Activated T-cell treated with anti-CD3 and anti-CD28 coated beads, Interleukin-2, amount 50 U/mL, for 4 hours (primary cell): Measurements from ENCODE around the gene STAP2. TPM values are rescaled to one million over a fixed set of nuclear protein-coding genes. Genes with fewer than 3 reads are reported as not detected.
"Not testable (repeated sequence)": the region's sequence is repeated elsewhere in the genome, so short reads cannot be mapped to it uniquely, and the experiment has no call there.

Experiments
- ATAC-seq, 2 donors: fragments of 200-7000 bp; cut with Tn5 transposase; one replicate each; pipeline ENCODE4 v1.10.0; 2021
- DNase-seq: peaks from one replicate; pipeline ENCODE4 v3.0.0-alpha.2; 2020
- H3K27me3 Mint-ChIP-seq: one replicate; pipeline ENCODE4 v1.8.0; 2021; ENCODE audit warnings: low read depth, mixed read lengths
- H3K36me3 Mint-ChIP-seq: one replicate; pipeline ENCODE4 v1.8.0; 2022; ENCODE audit warnings: mixed read lengths; ENCODE audit not compliant: insufficient read depth
- H3K4me1 Mint-ChIP-seq: one replicate; pipeline ENCODE4 v1.8.0; 2021; ENCODE audit warnings: low read depth, mixed read lengths
- H3K4me3 Mint-ChIP-seq: one replicate; pipeline ENCODE4 v1.8.0; 2021; ENCODE audit warnings: mild to moderate bottlenecking, moderate library complexity, mixed read lengths
- H3K9me3 Mint-ChIP-seq: one replicate; pipeline ENCODE4 v1.8.0; 2021; ENCODE audit warnings: mixed read lengths
- total RNA-seq, 3 donors: library from RNA; stranded (reverse); gene quantifications; one replicate each; pipeline ENCODE4 v1.2.1, GENCODE V29; 2021

Gene STAP2
- total RNA-seq, 3 donors from 2014 or later: 11.1 to 13.2 (median 12.8) TPM

GRCh38 chr19:4329858-4330257 lies 8.8 kb downstream of the STAP2 start:
- Mint-ChIP-seq H3K4me1 (peaks cover 25% of the 10 kb centered on the region), H3K27me3 (peaks cover 3% of the 10 kb centered on the region), H3K4me3 (peak overlapping the region; percentile 55), H3K9me3 (no peaks in the 10 kb centered on the region), H3K36me3 (no peaks in the 10 kb centered on the region)
- ATAC-seq (no peak), DNase-seq (no peak)

- H3K4me1 Mint-ChIP-seq: peaks cover 25% of the 10 kb centered on the region
- not testable (repeated sequence) for H3K27me3 Mint-ChIP-seq, ATAC-seq, H3K36me3 Mint-ChIP-seq, H3K9me3 Mint-ChIP-seq
- DNase-seq: peak; percentile 42
- H3K4me3 Mint-ChIP-seq: peak overlapping the region; percentile 85
These were observed 9.5 kb downstream of the STAP2 start for GRCh38 chr19:4328991-4329681.

GRCh38 chr19:4328243-4328990 lies 10.2 kb downstream of the STAP2 start:
- DNase-seq (peak; percentile 98), ATAC-seq (peak; percentile 86 to 90)
- Mint-ChIP-seq H3K4me1 (peaks cover 25% of the 10 kb centered on the region), H3K4me3 (peak overlapping the region; percentile 85), H3K27me3 (peaks cover 3% of the 10 kb centered on the region), H3K36me3 (no peaks in the 10 kb centered on the region), H3K9me3 (no peaks in the 10 kb centered on the region)

DNA sequence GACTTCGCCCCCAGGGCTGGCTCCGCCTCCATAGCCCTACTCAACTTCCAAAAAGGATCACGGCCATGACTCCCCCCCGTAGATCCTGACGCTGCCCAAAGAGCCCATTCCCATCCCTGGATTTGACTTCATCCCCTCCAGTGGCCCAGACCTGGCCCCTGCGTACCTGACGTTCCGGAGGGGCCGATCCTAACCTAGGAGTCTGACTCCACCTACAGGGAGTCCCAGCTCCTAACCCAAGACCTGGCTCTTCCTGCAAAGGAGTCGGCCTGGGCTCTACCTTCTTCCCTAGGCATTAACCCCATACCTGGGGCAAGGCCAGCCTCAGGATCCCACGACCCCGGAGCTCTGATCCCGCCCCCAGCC lies 10.8 kb downstream of the STAP2 start:
- DNase-seq (peak; percentile 15), ATAC-seq (peak in 1 of 2 donors; percentile 12)
- Mint-ChIP-seq H3K27me3 (peaks cover 3% of the 10 kb centered on the region), H3K4me1 (peaks cover 25% of the 10 kb centered on the region), H3K9me3 (no peaks in the 10 kb centered on the region), H3K4me3 (peak overlapping the region; percentile 62), H3K36me3 (no peaks in the 10 kb centered on the region)

GRCh38 chr19:4327252-4327876 lies 11.3 kb downstream of the STAP2 start:
- peak overlapping the region; percentile 62 for H3K4me3 Mint-ChIP-seq
- peaks cover 25% of the 10 kb centered on the region for H3K4me1 Mint-ChIP-seq
- H3K9me3 Mint-ChIP-seq: no peaks in the 10 kb centered on the region
- H3K36me3 Mint-ChIP-seq: no peaks in the 10 kb centered on the region
- peaks cover 3% of the 10 kb centered on the region for H3K27me3 Mint-ChIP-seq
- DNase-seq: peak; percentile 68
- peak; percentile 22 to 46 for ATAC-seq

GRCh38 chr19:4326837-4327251 lies 11.8 kb downstream of the STAP2 start:
- DNase-seq (no peak), ATAC-seq (no peak)
- peaks cover 25% of the 10 kb centered on the region for H3K4me1 Mint-ChIP-seq

GRCh38 chr19:4326215-4326836 lies 12.3 kb downstream of the STAP2 start:
- H3K4me1 Mint-ChIP-seq: peaks cover 25% of the 10 kb centered on the region
- H3K27me3 Mint-ChIP-seq: peaks cover 3% of the 10 kb centered on the region
- H3K36me3 Mint-ChIP-seq: no peaks in the 10 kb centered on the region
- DNase-seq (no peak), ATAC-seq (no peak)
- H3K4me3 Mint-ChIP-seq: peak overlapping the region; percentile 4
- H3K9me3 Mint-ChIP-seq: no peaks in the 10 kb centered on the region

More at GRCh38 chr19:4326837-4327251, 11.8 kb downstream of the STAP2 start:
- H3K27me3 Mint-ChIP-seq: peaks cover 3% of the 10 kb centered on the region
- H3K4me3 Mint-ChIP-seq: peak overlapping the region; percentile 62
- no peaks in the 10 kb centered on the region for H3K9me3 Mint-ChIP-seq
- no peaks in the 10 kb centered on the region for H3K36me3 Mint-ChIP-seq

GRCh38 chr19:4324228-4324627 lies 14.4 kb downstream of the STAP2 start:
- Mint-ChIP-seq H3K4me3 (no peak overlapping the region), H3K4me1 (peaks cover 22% of the 10 kb centered on the region), H3K27me3 (peaks cover 3% of the 10 kb centered on the region), H3K9me3 (peaks cover 5% of the 10 kb centered on the region), H3K36me3 (no peaks in the 10 kb centered on the region)
- ATAC-seq: no peak
- no peak for DNase-seq

DNA sequence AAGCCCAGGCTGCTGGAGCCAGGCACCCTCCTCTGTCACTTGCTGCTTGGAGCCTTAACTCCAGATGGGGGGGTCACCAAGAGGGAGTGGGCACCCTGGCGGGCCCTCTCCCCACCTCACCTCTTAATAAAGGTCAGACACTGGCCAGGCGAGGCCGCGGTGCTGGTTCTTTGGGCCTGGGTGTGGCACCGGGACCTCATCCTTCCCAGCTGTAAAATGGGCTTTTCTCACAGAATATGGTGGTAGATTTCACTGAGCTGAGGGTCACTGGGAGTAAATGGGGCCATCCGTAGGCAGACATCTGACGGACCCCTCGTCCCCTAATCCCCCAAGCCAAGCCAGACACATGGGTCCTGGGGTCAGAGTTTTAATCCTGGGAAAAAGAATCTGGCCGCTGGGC lies 14.9 kb downstream of the STAP2 start:
- Mint-ChIP-seq H3K9me3 (peaks cover 5% of the 10 kb centered on the region), H3K36me3 (no peaks in the 10 kb centered on the region), H3K4me3 (no peak overlapping the region), H3K4me1 (peaks cover 20% of the 10 kb centered on the region), H3K27me3 (peaks cover 3% of the 10 kb centered on the region)
- DNase-seq (no peak), ATAC-seq (no peak)

GRCh38 chr19:4322942-4323665 lies 15.5 kb downstream of the STAP2 start:
- Mint-ChIP-seq H3K9me3 (peaks cover 5% of the 10 kb centered on the region), H3K36me3 (no peaks in the 10 kb centered on the region), H3K4me3 (no peak overlapping the region), H3K4me1 (peaks cover 15% of the 10 kb centered on the region), H3K27me3 (peaks cover 3% of the 10 kb centered on the region)
- ATAC-seq (no peak), DNase-seq (no peak)

DNA sequence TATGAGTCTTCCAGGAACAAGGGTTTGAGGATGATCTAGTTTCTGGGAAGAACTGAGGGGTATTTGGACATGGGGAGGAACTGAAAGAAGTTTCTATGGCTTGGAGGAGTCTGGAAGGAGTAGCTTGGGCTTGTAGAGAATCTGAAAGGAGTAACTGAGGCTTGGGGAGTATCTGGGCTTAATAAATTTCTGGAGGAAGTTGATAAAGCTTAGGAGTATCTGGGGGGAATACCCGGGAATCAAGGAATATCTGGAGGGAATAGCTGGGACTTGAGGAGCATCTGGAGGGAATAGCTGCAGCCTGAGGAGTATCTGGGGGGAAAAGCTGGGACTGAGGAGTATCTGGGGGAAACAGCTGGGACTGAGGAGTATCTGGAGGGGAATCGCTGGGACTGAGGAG lies 18.2 kb downstream of the STAP2 start:
- ATAC-seq (no peak), DNase-seq (no peak)
- H3K4me3 Mint-ChIP-seq: no peak overlapping the region
- no peaks in the 10 kb centered on the region for H3K27me3 Mint-ChIP-seq
- H3K9me3 Mint-ChIP-seq: peaks cover 5% of the 10 kb centered on the region
- H3K4me1 Mint-ChIP-seq: no peaks in the 10 kb centered on the region
- H3K36me3 Mint-ChIP-seq: no peaks in the 10 kb centered on the region

DNA sequence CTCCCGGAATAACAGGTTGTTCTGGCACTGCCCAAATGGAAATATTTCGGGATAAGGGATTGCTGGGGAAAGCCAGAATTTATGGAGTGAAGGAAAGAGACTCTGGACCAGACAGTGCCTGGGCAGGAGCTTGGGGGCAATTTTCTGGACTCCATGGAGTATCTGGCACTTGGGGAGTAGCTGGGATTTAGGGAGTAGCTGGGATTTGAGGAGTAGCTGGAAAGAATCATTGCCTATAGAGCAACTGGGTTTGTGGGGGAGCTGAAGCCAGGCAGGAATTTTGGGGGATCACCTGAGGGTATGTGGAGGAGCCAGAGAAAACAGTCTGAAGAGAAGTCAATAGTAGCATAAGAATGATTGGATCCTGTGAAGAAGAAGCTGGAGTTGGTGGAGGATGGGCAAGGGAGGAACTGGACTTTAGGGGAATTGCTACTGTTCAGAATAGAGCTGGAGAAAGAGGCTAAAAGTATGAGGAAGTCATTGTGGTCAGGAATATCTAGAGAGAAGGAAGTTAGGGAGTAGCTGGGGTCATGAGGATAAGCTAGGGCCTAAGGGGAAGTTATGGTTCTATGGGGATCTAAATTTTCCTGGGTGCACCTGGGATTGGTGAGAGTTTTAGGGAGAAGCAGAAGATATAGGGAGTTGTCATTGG lies 19.4 kb downstream of the STAP2 start:
- Mint-ChIP-seq H3K9me3 (peaks cover 5% of the 10 kb centered on the region), H3K36me3 (no peaks in the 10 kb centered on the region), H3K4me1 (no peaks in the 10 kb centered on the region), H3K27me3 (no peaks in the 10 kb centered on the region), H3K4me3 (no peak overlapping the region)
- ATAC-seq: no peak
- DNase-seq: no peak

- Mint-ChIP-seq H3K9me3 (peaks cover 5% of the 10 kb centered on the region), H3K36me3 (no peaks in the 10 kb centered on the region), H3K27me3 (no peaks in the 10 kb centered on the region), H3K4me1 (no peaks in the 10 kb centered on the region), H3K4me3 (no peak overlapping the region)
- DNase-seq: no peak
- no peak for ATAC-seq
These were observed 20.2 kb downstream of the STAP2 start for GRCh38 chr19:4318460-4318859.
